UCSD-AML1 (cell line): Measurements from ENCODE around the gene MAPKAPK2.

Source experiments
- DNase-seq: peaks from one replicate; lab custom pipeline; 2025; ENCODE audit not compliant: unreplicated experiment; lab: John Stamatoyannopoulos, UW

Gene MAPKAPK2

GRCh38 chr1:206682111-206682510 is 2.6 kb upstream of the MAPKAPK2 start:
- DNase-seq, result no peak

DNA sequence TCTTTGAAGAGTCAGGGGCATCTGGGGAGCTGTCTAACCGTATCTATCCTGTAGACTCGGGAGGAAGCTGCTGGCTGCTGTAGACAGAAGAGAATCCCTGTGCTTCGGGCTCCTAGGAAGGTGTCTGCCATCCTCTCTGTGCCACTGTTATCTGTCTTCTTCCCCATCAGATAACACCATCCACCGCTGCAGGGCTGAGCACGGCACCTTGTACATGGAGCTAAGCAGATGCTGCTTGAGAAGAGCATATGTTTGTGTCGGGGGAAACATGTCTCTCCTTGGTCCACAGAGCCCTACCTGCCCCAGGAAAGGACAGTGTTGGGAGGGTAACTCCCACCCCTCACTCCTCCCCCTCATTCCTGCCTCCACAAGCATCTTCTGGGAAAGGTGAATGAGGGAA is 1.4 kb upstream of the MAPKAPK2 start:
- no peak for DNase-seq

- DNase-seq, result no peak
These were observed 702 bp upstream of the MAPKAPK2 start for GRCh38 chr1:206684003-206684402.

DNA sequence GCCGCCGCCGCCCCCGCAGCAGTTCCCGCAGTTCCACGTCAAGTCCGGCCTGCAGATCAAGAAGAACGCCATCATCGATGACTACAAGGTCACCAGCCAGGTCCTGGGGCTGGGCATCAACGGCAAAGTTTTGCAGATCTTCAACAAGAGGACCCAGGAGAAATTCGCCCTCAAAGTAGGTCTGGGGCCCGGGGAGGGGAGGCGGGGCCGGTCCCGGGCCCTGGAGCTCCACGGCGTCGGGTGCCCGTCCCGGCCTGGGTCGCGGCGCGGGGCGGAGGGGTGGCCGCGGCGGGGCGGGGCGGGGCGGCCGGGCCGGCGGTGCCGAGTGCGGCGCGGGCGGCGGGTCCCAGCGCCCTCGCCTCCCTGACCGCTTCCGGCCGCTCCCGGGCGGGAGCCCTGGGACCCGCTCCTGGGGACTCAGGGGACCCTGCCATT is 646 bp downstream of the MAPKAPK2 start:
- DNase-seq, result no peak

GRCh38 chr1:206685769-206686477 is 1.2 kb downstream of the MAPKAPK2 start:
- peak; percentile 72 for DNase-seq

- DNase-seq, result no peak
These were observed 2.0 kb downstream of the MAPKAPK2 start for GRCh38 chr1:206686478-206687249.

DNA sequence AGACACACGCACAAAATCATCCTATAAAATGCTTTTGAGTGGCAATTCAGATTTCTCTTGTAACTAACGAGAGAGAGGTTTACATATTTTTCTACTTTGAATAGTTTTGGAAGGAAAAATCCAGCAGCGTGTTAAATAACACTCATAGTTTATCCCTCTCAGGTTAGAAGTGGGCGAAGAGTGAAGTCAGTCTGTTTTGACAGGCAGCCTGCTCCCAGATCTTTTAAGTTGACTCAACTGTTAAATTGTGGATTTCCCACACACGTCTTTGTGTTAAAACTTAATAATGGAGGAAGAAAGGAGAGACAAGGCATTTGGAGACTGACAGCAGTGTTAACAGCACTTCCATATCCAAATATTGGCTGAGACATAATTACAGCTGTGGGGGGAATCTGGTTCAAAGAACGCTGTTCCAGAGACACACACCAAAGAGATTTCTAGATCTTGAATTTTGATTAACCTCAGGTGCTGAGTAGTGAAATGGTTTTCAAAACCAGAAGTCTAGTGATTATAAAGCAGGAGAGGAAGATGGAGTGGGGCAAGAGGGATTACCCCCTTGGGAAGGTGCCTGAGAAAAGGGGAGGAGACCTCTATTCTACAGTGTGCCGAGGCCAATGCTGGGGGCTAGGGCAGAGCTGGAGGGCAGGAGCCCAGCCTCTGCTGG is 2.7 kb downstream of the MAPKAPK2 start:
- DNase-seq, result no peak

- no peak for DNase-seq
These were observed 3.3 kb downstream of the MAPKAPK2 start for GRCh38 chr1:206687915-206688442.

DNA sequence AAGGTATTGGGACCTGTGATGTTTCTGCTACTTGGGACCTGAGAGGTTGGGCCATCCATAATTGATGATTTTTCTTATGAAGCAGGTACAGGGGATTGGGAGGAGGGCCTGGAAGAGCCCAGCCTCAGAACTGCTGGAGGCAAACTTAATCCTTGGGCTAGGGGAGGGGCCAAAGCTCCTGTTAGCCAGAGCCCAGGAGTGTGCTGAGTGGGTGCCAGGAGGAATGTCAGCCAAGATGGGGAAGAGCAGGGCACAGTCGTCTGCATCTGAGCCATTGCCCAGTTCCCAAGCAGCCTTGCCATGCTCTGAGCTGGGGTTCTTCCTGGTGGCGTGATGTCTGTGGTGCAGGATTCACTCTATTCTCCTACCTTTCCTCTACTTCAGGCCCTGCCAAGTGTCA is 5.8 kb downstream of the MAPKAPK2 start:
- DNase-seq, result no peak

DNA sequence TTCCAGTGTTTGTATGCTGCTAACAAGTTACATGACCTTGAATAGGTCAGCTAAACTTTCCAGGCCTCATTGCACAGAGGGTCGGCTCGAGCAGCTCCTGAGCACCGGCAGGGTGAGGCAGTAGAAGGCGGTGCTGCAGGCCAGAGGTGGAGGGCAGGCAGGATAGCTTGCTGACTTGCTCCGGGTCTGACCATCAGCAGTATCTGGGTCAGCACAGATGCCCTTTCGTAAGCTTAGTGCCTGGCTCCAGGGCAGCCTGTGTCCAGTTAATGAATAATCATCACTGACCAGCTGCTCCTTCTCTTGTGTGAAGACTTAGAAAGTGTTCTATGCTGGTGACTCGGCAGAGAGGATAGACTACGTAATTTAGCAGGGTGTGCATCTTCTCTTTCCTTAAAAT is 6.9 kb downstream of the MAPKAPK2 start:
- DNase-seq, result no peak

- no peak for DNase-seq
These were observed 8.3 kb downstream of the MAPKAPK2 start for GRCh38 chr1:206693029-206693428.

GRCh38 chr1:206693592-206693991 is 8.9 kb downstream of the MAPKAPK2 start:
- DNase-seq, result no peak

DNA sequence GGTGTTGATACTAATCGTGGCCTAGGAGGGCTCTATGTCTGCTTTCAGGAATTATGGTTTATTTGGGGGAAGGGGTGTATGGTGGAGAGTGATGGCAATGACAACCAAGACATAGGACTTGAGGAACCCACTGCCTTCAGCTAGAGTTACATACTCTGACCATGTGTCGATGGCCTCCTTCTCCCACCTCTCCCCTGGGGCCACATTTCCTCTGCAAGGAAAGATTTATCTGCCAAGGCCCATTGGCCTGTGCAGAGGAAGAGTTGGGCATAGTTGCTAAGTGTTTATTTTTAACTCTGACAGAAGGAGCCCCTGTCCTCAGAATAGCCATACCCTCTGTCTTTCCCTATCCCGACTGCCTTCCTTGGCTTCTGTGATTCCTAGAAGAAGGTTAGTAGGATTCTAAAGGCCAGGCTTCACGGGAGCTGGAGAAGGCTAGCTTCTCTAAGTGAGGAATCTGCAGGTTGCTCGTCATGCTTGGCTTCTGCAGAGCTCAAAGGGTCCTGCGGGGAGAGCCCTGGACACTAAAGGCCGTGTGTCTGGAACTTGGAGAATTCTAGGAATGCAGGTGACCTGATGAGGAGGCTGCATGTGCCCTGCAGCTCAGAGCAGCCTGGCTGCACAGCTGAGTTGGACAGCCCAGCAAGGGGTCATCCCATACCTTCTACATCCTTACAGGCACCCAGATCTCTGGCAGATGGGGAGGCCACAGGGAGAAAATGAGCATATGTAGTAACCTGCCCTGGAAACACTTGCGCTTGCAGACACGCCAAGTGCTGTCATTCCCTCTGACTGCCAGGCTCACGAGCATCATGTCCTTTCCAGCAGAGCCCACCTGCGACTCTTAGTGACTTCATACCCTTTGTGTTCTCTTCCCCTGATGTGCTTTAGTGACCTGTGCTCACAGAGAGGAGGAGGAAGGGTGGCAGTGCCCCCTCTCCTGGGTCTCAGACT is 9.7 kb downstream of the MAPKAPK2 start:
- DNase-seq, result no peak

DNA sequence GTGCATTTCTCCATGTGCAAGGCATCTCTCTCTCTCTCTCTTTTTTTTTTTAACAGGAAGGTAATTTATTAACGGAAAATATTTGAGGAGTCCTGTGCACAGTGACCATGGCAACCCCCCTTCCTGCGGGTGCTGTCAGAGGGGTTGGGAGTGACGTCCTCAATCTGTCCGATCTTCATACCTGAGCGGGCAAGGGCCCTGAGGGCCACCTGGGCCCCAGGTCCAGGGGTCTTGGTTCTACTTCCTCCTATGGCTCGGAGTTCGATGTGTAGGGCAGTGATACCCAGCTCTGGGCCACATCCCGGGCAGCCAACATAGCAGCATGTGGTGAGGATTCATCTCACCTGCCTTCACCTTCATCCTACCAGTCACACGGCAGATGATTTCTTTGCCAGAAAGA is 11.0 kb downstream of the MAPKAPK2 start:
- DNase-seq, result no peak

GRCh38 chr1:206696812-206697585 is 12.3 kb downstream of the MAPKAPK2 start:
- no peak for DNase-seq

GRCh38 chr1:206698011-206698410 is 13.3 kb downstream of the MAPKAPK2 start:
- no peak for DNase-seq

GRCh38 chr1:206699000-206699586 is 14.4 kb downstream of the MAPKAPK2 start:
- no peak for DNase-seq

DNA sequence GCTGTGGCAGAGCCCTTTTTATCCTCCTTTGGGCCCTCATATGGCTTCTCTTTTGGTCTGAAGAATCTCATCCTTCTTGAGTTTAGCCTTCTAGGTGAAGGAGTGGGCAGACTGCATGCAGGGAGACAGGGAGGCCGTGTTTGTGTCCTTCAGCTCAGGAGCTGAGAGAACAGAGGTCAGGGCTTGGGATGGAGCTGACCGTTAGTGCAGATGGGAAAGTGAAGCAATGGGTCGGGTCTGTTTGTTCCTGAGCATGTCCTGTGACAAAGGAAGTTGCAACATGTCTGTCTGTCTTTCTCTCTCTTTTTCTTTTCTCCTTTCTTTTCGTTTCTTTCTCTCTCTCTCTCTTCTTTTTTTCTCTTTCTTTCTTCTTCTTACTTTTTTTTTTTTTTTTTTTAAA is 14.9 kb downstream of the MAPKAPK2 start:
- DNase-seq, result no peak

DNA sequence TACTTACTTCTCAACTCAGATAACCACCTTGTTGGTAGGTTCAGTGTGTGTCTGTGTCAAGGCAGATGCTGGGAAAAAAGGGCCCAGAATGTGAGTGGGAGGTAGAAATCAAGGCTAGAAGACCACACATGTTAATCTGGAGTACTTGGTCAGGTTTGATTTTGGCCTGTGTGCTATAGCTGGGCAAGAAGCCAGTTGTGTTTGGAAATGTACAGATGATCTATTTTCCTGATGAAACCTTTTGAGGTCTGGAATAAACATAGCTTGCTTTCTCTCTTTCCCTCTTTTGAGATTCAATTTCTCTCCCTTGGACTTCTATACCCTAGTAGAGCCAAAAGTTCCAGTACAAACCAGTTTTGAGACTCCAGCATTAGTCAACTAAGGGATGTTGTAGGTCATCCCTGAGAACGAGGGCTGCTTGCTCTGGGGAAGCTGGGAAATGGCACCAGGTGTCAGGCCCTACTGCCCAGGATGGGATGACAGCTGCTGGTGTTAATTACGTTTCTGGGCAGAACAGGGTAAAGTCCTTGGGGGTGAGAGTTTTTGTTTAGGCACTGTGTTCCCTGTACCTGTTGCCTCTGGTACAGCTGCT is 15.8 kb downstream of the MAPKAPK2 start:
- no peak for DNase-seq
